Common myeloid progenitor, CD34-positive (primary cell): ENCODE data around the gene ANKRD11. TPM values are rescaled to one million over a fixed set of nuclear protein-coding genes. Genes with fewer than 3 reads are reported as not detected.

Experiments
- CTCF ChIA-PET: fragments of 350-600 bp; sonication (Branson Sonifier 250); formaldehyde crosslinking; loops from one replicate; lab custom pipeline; 2021; ENCODE audit warnings: antibody characterized with exemption; lab: Charles Lee
- POLR2A ChIA-PET: fragments of 350-600 bp; sonication (Branson Sonifier 250); formaldehyde crosslinking; loops from one replicate; lab custom pipeline; 2021; ENCODE audit warnings: antibody characterized with exemption; lab: Charles Lee
- DNase-seq, 3 donors: peaks; one replicate each; pipeline versions ENCODE4 v3.0.0 to v3.0.0-alpha.2; 2013
- H3K27ac ChIP-seq, 2 experiments: 1 replicate in 1 of 2; 2 replicates in 1 of 2; pipeline ENCODE4 v1.7.0; 2013; ENCODE audit warnings: inconsistent platforms in 2 of 2, low read length in 2 of 2, mild to moderate bottlenecking in 2 of 2, low read depth in 1 of 2, moderate library complexity in 1 of 2; ENCODE audit not compliant: severe bottlenecking in 2 of 2, insufficient read depth in 1 of 2, poor library complexity in 1 of 2
- H3K27me3 ChIP-seq, 5 experiments: replicated peaks in 2 of 5; 1 replicate in 3 of 5; 2 replicates in 2 of 5; pipeline versions ENCODE4 v1.6.1 to v1.7.0; 2013; ENCODE audit warnings: low read length in 4 of 5, mild to moderate bottlenecking in 2 of 5, moderate library complexity in 2 of 5, inconsistent platforms in 1 of 5; ENCODE audit not compliant: insufficient read depth in 5 of 5, control insufficient read depth in 4 of 5
- H3K36me3 ChIP-seq, 4 experiments: 1 replicate in 2 of 4; 2 replicates in 2 of 4; pipeline versions ENCODE4 v1.6.1 to v1.7.0; 2013; ENCODE audit warnings: low read length in 3 of 4, control low read depth in 1 of 4, mild to moderate bottlenecking in 1 of 4; ENCODE audit not compliant: control insufficient read depth in 4 of 4, insufficient read depth in 4 of 4
- H3K4me1 ChIP-seq, 4 experiments: 1 replicate in 3 of 4; 2 replicates in 1 of 4; pipeline versions ENCODE4 v1.6.1 to v1.7.1; 2013; ENCODE audit warnings: low read length in 3 of 4, mild to moderate bottlenecking in 3 of 4, control low read depth in 1 of 4, inconsistent platforms in 1 of 4, moderate library complexity in 1 of 4; ENCODE audit not compliant: control insufficient read depth in 4 of 4, insufficient read depth in 4 of 4; ENCODE audit errors: control extremely low read depth in 1 of 4
- H3K4me3 ChIP-seq, 7 experiments: 1 replicate in 4 of 7; 2 replicates in 3 of 7; pipeline versions ENCODE4 v1.5.1 to v1.7.0; 2013; ENCODE audit warnings: mild to moderate bottlenecking in 7 of 7, low read length in 6 of 7, moderate library complexity in 6 of 7, inconsistent platforms in 2 of 7, low read depth in 2 of 7, control low read depth in 1 of 7; ENCODE audit not compliant: insufficient read depth in 4 of 7, control insufficient read depth in 1 of 7; ENCODE audit errors: extremely low read depth in 1 of 7
- H3K9me3 ChIP-seq, 5 experiments: 1 replicate in 4 of 5; 2 replicates in 1 of 5; pipeline versions ENCODE4 v1.6.1 to v1.7.1; 2013; ENCODE audit warnings: low read length in 4 of 5, mild to moderate bottlenecking in 2 of 5, inconsistent platforms in 1 of 5, low read depth in 1 of 5, moderate library complexity in 1 of 5; ENCODE audit not compliant: control insufficient read depth in 4 of 5, insufficient read depth in 2 of 5; ENCODE audit errors: control extremely low read depth in 1 of 5
- WGBS: methylation state at CpG from one replicate; pipeline ENCODE4 v1.1.5; 2013; ENCODE audit not compliant: insufficient coverage; 5-methylcytosine and 5-hydroxymethylcytosine counted together
- polyA plus RNA-seq: library from polyadenylated mRNA; unstranded; fragments of 120-200 nt; gene quantifications from one replicate; pipeline ENCODE4 v1.2.1, GENCODE V29; 2013

Gene ANKRD11
- 54.3 TPM for polyA plus RNA-seq

GRCh38 chr16:89490439-89491237 lies at the start of gene ANKRD11:
TSS of gene ANKRD11 (minus strand) at chr16:89490561. CDS start at chr16:89317019, 173,542 bp downstream.
- CTCF ChIA-PET: interaction anchor here (1.6 kb wide), 1 partner anchor 13 kb away, joined by 7 read pairs; no protein-coding TSS in a partner anchor
- Histone ChIP-seq H3K9me3 (no peaks in the 10 kb centered on the region), H3K36me3 (peaks cover 2 to 8% (median 4%) of the 10 kb centered on the region in 4 experiments), H3K27ac (peak within 1 kb of the TSS; percentile 80 to 93), H3K27me3 (no peaks in the 10 kb centered on the region), H3K4me3 (peak within 1 kb of the TSS; percentile 73 to 95 (median 86)), H3K4me1 (peaks cover 16 to 50% (median 42%) of the 10 kb centered on the region in 4 experiments)
- peak; percentile 99 to 100 (median 100) for DNase-seq
- POLR2A ChIA-PET: interaction anchor here (1.0 kb wide), 1 partner anchor 175 kb away, joined by 4 read pairs; no protein-coding TSS in a partner anchor
- under 1% methylated on average over 84 of the region's 96 CpGs for whole genome bisulfite sequencing

- no peak for DNase-seq
- Histone ChIP-seq H3K36me3 (peaks cover 0 to 64% (median 46%) of the 10 kb centered on the region in 4 experiments), H3K27ac (no peak overlapping the region), H3K4me1 (peaks cover 4 to 25% (median 24%) of the 10 kb centered on the region in 4 experiments), H3K27me3 (no peaks in the 10 kb centered on the region), H3K9me3 (no peaks in the 10 kb centered on the region), H3K4me3 (no peak overlapping the region)
- 99% methylated on average over 12 of the region's 12 CpGs for WGBS
- CTCF ChIA-PET: interaction anchor here (1.4 kb wide), 1 partner anchor 19 kb away, joined by 3 read pairs; no protein-coding TSS in a partner anchor
- POLR2A ChIA-PET: no interaction called here
Measured at GRCh38 chr16:89538286-89538685, 47.9 kb upstream of the ANKRD11 start.

GRCh38 chr16:89537549-89537925 lies 47.2 kb upstream of the ANKRD11 start:
- POLR2A ChIA-PET: no interaction called here
- H3K27me3 ChIP-seq: no peaks in the 10 kb centered on the region
- CTCF ChIA-PET: interaction anchor here (1.4 to 1.5 kb wide), 2 partner anchors 14 to 26 kb away, joined by 3 read pairs; no protein-coding TSS in a partner anchor
- no peak overlapping the region for H3K4me3 ChIP-seq
- WGBS: 98% methylated on average over 7 of the region's 7 CpGs
- H3K4me1 ChIP-seq: peaks cover 4 to 25% (median 24%) of the 10 kb centered on the region in 4 experiments
- peaks cover 0 to 65% (median 48%) of the 10 kb centered on the region in 4 experiments for H3K36me3 ChIP-seq
- no peaks in the 10 kb centered on the region for H3K9me3 ChIP-seq
- DNase-seq: no peak
- H3K27ac ChIP-seq: no peak overlapping the region

DNA sequence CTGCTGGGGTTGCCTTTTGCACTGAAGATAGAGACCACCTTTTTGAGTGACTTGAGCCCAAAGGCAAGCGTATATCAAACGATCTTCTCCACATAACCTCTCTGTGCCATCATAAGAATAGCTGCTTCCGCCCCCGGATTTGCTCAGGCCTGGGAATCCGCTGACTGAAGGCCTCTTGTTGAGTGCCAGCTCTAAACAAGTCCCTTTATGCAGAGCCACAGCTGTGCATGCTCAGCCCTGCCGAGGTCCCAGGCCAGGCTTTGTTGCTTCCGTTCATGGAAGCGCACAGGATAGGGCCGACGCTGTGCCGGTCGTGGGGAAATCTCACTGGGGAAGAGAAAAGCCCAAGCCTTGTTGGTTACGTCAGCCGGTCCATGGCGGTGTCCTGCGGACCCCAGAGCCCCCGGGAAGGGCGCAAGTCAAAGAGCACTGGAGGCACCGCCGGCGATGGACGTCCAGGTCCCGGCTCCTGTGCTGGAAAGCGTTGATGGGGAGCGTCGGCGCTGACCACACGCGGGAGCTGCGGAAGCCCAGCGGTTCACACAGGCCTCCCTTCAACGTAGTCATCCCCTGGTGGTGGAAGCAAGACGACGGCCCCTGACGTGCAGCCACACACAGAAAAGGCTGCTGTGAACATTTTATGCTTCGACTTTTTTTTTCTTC lies 46.7 kb upstream of the ANKRD11 start:
- Histone ChIP-seq H3K27me3 (no peaks in the 10 kb centered on the region), H3K4me1 (peaks cover 4 to 25% (median 24%) of the 10 kb centered on the region in 4 experiments), H3K4me3 (no peak overlapping the region), H3K27ac (no peak overlapping the region), H3K36me3 (peaks cover 0 to 67% (median 46%) of the 10 kb centered on the region in 4 experiments), H3K9me3 (no peaks in the 10 kb centered on the region)
- 97% methylated on average over 35 of the region's 36 CpGs for WGBS
- POLR2A ChIA-PET: no interaction called here
- no peak for DNase-seq
- CTCF ChIA-PET: interaction anchor here (1.4 to 1.5 kb wide), 2 partner anchors 15 to 26 kb away, joined by 3 read pairs; no protein-coding TSS in a partner anchor

DNA sequence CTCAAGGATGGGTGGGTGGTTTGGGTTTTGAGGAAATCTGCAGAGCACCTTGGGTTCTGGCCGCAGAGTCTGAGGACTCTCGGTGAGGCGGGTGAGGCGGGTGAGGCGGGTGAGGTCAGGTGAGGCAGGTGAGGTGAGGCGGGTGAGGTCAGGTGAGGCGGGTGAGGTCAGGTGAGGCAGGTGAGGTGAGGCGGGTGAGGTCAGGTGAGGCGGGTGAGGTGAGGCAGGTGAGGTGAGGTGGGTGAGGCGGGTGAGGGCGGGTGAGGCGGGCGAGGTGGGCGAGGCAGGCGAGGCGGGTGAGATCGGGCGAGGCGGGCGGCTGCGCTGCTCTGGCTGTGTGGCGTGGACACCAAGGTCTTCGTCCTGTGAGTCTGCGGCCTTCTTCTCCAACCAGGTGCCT lies 46.0 kb upstream of the ANKRD11 start:
- DNase-seq: no peak
- Histone ChIP-seq H3K27me3 (no peaks in the 10 kb centered on the region), H3K4me3 (no peak overlapping the region), H3K36me3 (peaks cover 0 to 67% (median 43%) of the 10 kb centered on the region in 4 experiments), H3K27ac (no peak overlapping the region), H3K4me1 (peaks cover 4 to 25% (median 24%) of the 10 kb centered on the region in 4 experiments), H3K9me3 (no peaks in the 10 kb centered on the region)
- CTCF ChIA-PET: interaction anchor here (1.4 to 1.5 kb wide), 2 partner anchors 16 to 25 kb away, joined by 3 read pairs; no protein-coding TSS in a partner anchor
- POLR2A ChIA-PET: no interaction called here
- WGBS: 100% methylated on average over 6 of the region's 24 CpGs

- 0% methylated on average over 9 of the region's 11 CpGs for WGBS
- peak; percentile 83 to 97 (median 94) for DNase-seq
- ChIA-PET CTCF (no interaction called here), POLR2A (no interaction called here)
- H3K27ac ChIP-seq: peak overlapping the region; percentile 4 to 67
- no peaks in the 10 kb centered on the region for H3K9me3 ChIP-seq
- H3K4me3 ChIP-seq: peak overlapping the region in 5 of 7 experiments; percentile 4 to 44 (median 41)
- peaks cover 4 to 25% (median 24%) of the 10 kb centered on the region in 4 experiments for H3K4me1 ChIP-seq
- no peaks in the 10 kb centered on the region for H3K27me3 ChIP-seq
- peaks cover 6 to 69% (median 45%) of the 10 kb centered on the region in 4 experiments for H3K36me3 ChIP-seq
Measured at GRCh38 chr16:89534252-89534756, 43.9 kb upstream of the ANKRD11 start.
